ENCODE results near the gene RAD51B.

GRCh38 chr14:68477110-68477455 lies 657.5 kb downstream of the RAD51B start:
- TF ChIP-seq CTCF (conservative IDR thresholded peaks at IDR 0.05) (no peak), ZFX (IDR thresholded peaks at IDR 0.05) (no peak)

All from C4-2B (cell line).